ENCODE data around the gene HSPBAP1.
"Not testable (repeated sequence)": the region's sequence is repeated elsewhere in the genome, so short reads cannot be mapped to it uniquely, and the experiment has no call there.

HSPBAP1 gene

DNA sequence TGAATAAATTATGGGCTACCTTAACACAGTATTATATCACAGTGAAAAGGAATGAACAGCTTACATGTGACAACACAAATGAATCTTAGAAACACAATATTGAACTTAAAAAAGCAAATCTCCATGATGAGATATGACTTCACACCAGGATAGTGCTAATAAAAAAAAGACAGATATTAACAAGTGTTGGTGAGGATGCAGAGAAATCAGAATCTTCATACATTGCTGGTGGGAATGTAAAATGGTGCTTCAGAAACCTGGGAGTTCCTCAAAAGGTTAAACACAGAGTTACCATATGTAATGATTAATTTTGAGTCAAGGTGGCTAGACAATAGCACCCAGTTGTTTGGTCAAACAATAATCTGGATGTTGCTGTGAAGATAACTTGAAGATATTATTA is 51.4 kb downstream of the HSPBAP1 start:
- no peak for DNase-seq (ENCODE audit: extremely low read depth in 1 of 2, low read depth in 1 of 2)

DNA sequence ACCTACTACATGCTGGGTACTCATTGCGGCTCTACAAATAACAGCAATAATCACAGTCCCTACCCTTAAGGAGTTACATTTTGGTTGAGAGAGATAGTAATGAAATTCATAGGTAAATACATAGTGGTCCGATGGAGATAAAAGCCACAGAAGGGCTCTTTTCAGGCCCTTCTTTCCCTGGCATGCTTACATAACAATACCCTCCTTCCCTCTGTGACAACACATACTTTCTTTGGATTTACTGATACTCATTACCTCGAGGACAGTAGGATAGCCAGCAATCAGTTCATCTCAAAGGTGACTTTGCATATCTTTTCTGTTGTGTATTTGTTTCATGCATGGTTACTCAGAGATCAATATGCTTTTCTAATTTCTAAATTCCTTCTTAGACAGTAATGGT is 54.5 kb downstream of the HSPBAP1 start:
- no peak for DNase-seq (ENCODE audit: extremely low read depth in 1 of 2, low read depth in 1 of 2)

DNA sequence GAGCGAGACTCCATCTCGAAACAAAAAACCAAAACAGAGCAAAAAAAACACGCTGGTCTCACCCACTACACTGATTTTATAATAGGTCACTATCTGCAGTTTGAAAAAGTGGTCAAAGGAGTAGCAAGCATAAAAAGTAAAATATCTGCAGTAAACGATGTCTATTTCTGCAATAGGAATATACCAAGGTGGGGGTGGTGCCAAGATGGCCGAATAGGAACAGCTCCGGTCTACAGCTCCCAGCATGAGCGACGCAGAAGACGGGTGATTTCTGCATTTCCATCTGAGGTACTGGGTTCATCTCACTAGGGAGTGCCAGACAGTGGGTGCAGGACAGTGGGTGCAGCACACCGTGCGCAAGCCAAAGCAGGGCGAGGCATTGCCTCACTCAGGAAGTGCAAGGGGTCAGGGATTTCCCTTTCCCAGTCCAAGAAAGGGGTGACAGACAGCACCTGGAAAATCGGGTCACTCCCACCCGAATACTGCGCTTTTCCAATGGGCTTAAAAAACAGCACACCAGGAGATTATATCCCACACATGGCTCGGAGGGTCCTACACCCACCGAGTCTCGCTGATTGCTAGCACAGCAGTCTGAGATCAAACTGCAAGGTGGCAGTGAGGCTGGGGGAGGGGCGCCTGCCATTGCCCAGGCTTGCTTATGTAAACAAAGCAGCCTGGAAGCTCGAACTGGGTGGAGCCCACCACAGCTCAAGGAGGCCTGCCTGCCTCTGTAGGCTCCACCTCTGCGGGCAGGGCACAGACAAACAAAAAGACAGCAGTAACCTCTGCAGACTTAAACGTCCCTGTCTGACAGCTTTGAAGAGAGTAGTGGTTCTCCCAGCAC is 60.7 kb downstream of the HSPBAP1 start:
- not testable (repeated sequence) for DNase-seq (ENCODE audit: extremely low read depth in 1 of 2, low read depth in 1 of 2)

DNA sequence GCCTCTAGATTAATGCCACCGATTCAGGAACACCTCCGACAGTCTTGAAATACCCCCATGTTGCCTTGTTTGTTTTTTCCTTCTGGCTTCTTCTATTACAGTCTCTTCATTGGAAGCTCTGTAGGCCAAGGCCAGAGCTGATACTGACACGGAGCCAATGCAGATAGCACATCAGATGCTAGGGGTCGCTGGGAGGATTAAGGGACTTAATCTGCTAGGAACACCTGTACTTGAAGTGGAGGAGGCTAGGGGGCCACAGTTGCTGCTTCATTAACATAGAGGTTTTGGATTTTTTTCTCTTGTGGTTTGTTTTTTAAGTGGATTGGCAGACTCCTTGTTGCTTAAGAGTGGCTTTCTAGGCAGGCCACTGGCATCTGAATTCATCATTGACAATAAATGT is 63.4 kb downstream of the HSPBAP1 start:
- no peak for DNase-seq (ENCODE audit: extremely low read depth in 1 of 2, low read depth in 1 of 2)

DNA sequence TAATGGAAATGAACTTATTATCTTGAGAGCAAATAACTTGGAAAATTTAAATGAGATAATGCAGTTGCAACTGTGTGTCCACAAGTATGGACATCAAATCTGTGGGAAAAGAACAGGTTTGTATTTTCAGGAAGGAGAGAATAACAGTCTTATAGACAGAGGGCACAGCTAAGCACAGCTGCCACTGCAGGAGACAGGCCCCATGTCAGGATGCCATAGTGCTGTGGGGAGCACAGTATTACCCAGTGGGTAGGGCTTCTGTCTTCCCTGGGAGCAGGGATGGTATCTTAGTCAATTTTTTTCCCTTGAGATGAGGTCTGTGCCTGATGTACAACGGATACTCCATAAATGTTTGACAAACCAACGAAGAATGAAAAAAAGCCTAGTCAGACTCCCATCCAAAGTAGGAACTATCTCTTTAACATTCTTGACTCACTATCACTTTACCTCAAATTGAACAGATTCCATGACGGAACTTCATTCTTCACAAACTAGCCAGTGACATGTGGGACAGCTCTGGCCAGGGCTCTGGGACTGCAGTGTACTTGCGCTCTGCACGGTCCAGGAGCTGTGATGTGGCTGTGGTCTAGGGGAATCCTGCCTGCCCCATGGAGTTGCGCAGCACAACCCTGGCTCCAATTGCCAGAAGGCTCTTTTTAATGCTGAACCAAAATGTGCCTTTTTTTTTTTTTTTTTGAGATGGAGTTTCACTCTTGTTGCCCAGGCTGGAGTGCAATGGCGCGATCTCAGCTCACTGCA is 64.7 kb downstream of the HSPBAP1 start:
- DNase-seq (ENCODE audit: extremely low read depth in 1 of 2, low read depth in 1 of 2): no peak

DNA sequence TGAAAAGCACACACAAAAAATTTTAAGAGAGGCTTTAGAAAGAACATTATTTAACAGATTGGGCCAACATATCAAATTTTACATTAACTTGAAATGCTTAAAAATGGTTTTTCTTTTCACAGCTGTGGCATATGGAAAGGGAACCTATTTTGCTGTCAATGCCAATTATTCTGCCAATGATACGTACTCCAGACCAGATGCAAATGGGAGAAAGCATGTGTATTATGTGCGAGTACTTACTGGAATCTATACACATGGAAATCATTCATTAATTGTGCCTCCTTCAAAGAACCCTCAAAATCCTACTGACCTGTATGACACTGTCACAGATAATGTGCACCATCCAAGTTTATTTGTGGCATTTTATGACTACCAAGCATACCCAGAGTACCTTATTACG is 65.4 kb downstream of the HSPBAP1 start:
- DNase-seq (ENCODE audit: extremely low read depth in 1 of 2, low read depth in 1 of 2): no peak

DNA sequence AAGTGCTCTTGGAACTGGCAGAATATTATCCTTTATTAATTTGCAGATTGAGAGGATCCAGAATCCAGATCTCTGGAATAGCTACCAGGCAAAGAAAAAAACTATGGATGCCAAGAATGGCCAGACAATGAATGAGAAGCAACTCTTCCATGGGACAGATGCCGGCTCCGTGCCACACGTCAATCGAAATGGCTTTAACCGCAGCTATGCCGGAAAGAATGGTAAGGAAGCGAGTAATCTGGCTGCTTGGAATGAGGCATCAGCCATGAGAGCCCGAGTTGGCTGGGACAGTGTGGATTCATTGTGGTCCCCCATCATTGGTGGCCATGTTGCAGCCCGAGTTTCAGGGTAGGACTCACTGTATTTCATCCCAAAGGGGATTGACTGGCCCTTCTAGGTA is 65.9 kb downstream of the HSPBAP1 start:
- no peak for DNase-seq (ENCODE audit: extremely low read depth in 1 of 2, low read depth in 1 of 2)

DNA sequence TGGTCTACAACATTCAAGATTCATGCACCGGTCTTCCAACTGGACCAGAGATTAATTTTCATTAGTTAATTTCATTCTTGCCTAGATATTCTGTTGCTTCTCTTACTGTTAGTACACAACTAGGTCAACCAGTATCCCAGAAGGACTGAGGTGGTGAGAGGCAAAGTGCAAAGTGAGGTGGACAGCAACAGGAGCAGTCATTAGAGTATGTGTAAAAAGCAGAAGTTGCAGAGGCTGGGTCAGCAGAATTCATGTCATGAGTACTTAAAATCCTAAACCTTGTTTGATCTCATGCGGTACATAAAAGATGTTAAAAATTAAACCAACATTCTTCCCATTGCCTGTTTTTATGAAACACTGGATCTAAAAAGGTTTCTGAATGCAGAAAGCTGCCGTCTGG is 66.3 kb downstream of the HSPBAP1 start:
- DNase-seq (ENCODE audit: extremely low read depth in 1 of 2, low read depth in 1 of 2): no peak

DNA sequence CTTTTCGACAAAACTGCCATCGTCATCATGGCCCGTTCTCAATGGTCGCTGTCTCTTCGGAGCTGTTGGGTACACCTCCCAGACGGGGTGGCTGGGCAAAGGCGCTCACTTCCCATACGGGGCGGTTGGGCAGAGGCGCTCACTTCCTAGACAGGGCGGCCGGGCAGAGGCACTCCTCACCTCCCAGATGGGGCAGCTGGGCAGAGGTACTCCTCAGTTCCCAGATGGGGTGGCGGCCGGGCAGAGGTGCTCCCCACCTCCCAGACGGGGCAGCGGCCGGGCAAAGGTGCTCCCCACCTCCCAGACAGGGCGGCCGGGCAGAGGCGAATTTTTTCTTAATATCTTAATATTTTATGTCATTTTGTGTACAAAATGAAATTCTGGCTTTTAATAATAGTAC is 68.5 kb downstream of the HSPBAP1 start:
- DNase-seq (ENCODE audit: extremely low read depth in 1 of 2, low read depth in 1 of 2): no peak

DNA sequence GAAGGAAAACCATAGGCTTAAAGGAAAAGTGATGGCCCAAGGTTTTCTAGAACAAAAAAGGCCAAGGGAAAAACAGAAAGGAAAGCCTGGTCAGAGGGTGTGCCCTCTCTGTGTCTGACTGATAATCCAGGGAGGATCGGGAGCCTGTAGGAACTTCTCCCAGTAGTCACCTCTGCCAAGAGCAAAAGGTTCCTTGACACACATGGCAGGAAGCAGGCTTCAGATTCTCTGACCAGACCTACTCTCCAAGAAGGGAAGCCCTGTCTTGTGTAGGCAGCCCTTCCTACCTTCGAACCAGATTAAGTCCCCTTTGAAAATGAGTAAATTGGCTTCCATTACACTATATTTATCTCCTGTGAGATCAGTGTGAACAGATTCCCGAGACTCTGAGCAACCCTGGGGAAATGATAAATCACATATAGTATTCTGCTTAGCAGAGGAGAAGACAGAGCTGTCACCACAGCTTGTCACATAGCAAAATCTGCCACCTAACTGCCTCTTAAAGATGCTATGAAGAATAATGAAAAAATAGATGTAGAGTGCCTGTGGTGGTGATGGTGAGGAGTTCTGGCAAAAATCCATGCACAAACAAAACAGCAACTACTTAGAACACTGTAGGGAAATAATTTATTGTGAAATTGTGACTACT is 74.2 kb downstream of the HSPBAP1 start:
- DNase-seq (ENCODE audit: extremely low read depth in 1 of 2, low read depth in 1 of 2): no peak

DNA sequence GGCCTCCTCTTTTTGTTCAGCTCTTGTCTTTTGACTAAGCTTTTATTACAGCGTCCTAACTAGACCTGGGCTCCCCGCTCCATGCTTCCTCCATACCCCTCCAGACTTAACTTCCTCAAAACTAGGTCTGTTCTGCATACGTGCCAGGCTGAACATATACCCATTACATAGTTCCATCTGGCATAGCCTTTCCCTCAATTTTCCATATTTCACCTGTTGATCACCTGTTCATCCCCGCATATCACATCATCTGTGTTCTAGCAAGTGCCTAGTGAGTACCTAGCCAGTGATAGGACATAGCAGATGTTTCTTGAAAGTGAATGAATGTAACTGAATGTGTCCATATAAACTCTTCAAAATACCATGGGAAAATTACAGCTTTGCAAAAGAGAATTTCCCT is 77.0 kb downstream of the HSPBAP1 start:
- no peak for DNase-seq (ENCODE audit: extremely low read depth in 1 of 2, low read depth in 1 of 2)

DNA sequence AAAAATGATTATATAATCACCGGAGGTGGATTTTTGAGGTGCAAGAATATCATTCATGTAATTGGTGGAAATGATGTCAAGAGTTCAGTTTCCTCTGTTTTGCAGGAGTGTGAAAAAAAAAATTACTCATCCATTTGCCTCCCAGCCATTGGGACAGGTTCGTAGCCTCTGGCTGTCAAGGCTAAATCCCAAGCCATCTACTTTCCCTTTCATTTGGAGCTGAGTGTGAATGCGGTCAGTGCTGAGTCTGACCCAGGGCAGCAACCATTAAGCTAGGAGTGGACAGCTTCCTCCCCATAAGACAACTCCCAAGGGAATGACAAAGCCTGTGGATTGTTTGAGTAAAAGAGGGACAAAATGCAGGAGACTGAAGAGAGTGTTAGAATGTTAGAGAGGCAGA is 79.4 kb downstream of the HSPBAP1 start:
- DNase-seq (ENCODE audit: extremely low read depth in 1 of 2, low read depth in 1 of 2): no peak

DNA sequence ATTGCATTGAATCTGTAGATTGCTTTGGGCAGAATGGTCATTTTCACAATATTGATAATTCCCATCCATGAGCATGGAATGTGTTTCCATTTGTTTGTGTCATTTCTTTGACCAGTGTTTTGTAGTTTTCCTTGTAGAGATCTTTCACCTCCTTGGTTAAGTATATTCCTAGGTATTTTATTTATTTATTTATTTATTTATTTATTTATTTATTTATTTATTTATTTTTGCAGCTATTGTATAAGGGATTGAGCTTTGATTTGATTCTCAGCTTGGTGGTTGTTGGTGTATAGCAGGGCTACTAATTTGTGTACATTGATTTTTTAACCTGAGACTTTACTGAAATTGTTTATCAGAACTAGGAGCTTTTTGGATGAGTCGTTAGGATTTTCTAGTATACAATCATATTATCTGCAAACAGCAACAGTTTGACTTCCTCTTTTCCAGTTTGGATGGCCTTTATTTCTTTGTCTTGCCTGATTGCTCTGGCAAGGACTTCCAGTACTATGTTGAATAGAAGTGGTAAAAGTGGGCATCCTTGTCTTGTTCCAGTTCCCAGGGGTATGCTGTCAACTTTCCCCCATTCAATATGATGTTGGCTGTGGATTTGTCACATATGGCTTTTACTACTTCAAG is 82.9 kb downstream of the HSPBAP1 start:
- DNase-seq (ENCODE audit: extremely low read depth in 1 of 2, low read depth in 1 of 2): not testable (repeated sequence)

DNA sequence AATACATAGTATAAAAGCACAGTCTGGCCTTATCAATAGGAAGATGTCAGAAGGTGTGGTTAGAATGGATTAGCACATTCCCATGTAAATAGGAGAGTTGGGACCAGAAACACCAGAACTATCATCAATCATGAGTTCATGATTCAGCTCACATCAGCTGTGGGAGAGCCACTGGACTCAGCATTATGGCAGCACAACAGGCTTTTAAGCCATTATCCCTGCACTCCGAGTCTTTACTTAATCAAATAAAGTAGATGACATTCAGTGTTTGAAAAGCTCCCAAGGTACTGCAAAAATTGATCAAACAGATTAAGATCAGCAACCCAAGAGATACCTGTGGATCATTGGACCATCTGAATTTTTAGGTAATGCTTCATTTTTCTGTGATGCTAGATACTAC is 88.3 kb downstream of the HSPBAP1 start:
- DNase-seq (ENCODE audit: extremely low read depth in 1 of 2, low read depth in 1 of 2): no peak

DNA sequence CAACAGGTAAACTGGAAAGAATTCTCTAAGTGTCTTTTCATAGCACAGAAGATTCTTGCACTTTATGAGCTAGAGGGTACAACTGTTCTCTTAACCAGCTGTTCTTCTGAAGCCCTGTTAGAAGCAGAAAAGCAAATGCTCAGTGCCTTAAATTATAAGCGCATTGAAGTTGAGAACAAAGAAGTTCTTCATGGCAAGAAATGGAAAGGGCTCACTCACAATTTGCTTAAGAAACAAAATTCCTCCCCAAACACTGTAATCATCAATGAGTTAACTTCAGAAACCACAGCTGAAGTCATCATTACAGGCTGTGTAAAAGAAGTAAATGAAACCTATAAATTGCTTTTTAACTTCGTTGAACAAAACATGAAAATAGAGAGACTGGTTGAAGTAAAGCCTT is 93.4 kb downstream of the HSPBAP1 start:
- no peak for DNase-seq (ENCODE audit: extremely low read depth in 1 of 2, low read depth in 1 of 2)

DNA sequence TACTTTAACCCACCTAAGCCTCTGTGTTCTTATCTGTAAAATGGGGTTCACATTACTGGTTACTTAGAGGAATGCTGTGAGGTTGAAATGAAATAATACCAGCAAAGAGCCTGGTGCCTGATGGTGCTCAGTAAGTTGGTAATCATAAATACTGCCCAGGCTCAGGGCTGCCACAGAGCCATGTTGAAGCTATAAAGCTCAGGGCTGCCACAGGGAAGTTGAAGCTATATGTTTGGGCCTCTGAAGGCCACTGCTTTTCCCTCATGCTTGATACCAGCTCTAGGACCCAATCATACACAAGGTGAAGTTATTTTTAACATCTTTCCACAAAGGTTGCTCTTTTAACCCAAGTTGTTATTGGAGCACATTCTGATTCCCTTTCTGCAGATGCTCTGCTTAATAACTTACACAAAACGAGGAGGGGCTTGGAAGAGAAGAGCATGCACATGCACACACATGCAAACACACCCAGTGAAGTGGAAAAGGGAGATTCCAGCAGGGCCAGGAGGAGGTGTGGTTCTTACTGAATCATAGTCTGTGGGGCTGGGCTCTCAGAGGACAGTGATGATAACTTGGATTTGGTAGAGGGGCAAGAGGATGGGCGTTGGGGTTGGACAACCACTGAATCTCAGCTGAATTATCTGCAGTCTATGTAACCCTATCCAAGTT is 95.5 kb downstream of the HSPBAP1 start:
- DNase-seq (ENCODE audit: extremely low read depth in 1 of 2, low read depth in 1 of 2): no peak

DNA sequence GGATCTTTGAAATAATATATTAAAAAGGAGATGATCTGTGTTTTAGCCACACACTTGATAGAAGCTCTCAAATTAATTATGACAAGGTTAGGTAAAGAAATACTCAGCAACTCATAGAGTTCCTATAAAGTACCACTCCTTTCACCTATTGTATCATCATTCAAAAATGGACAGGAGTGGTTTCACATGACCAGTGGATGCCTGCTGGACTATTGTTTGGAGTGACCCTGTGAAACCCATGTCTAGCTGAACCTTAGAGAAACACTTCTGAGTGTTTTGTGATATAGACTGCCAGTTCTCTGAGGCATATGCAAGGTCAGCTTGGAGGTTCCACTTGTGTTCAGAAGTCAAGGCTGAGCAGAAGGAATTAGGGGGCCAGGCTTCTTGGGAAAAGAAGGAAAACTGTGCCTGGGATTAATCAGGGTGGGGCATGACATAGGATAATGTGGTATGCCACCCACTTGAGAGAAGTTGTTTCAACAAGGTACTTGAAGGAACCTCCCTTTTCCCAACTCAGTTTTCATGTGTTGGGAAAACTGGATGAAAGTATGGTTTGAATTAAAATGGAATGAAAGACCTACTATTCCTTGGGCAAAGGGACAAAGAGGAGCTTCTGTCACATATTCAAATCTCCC is 97.6 kb downstream of the HSPBAP1 start:
- no peak for DNase-seq (ENCODE audit: extremely low read depth in 1 of 2, low read depth in 1 of 2)

DNA sequence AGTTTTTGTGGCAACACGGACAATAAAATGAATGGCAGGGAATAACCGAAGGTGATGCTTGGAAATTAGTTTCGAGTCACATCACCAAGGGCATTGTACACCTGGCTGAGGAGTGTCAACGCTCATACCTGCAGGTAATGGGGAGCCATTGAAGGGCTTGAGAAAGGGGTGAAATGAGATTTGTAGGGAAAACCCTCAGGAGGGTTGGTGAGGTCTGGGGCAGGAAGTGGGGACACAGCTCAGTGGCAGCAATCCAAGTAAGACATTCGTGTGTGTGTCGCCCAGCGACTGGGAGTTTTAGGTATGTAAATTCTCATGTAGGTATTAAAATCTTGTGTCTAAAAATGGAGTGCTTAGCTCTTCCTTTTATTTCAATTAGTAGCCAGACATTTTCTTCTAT is 98.7 kb downstream of the HSPBAP1 start:
- no peak for DNase-seq (ENCODE audit: extremely low read depth in 1 of 2, low read depth in 1 of 2)

DNA sequence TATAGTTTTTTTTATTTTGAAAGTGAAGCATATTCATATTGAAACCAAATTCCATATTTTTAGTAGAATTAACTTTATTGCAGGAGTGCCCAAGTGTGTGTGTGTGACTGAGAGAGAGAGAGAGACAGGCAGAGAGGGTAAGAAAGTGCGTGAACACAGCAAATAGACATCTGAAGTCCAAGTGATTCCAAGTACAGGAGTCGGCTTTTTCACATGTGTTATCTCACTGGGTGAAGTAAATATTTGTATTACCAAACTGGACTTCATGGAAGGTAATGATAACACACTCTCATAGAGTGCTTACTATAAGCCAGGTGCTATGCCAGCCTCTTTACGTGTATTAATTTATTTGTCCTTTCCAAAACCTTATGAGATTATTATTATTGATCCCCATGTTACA is 101.0 kb downstream of the HSPBAP1 start:
- no peak for DNase-seq (ENCODE audit: extremely low read depth in 1 of 2, low read depth in 1 of 2)

DNA sequence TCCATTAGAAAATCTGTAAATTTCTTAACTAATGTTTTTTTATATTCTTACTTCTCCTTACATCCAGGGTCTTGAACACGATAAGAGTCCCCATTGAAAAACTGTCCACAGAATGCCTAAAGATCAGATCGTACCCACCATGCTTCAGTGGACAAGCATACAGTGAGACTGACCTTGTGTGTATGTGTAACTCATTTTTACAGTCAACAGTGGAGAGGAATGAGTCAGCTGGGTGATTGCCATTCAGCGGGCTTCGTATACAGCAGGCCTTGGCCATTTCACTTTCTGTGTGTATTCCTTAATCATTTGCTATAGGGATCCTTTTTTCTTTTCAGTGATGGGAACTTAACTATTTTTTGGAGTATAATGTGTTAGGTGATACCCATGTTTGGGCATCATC is 102.4 kb downstream of the HSPBAP1 start:
- no peak for DNase-seq (ENCODE audit: extremely low read depth in 1 of 2, low read depth in 1 of 2)
